ENCODE results near the gene HMOX1. TPM values are rescaled to one million over a fixed set of nuclear protein-coding genes. Genes with fewer than 3 reads are reported as not detected.

HMOX1 gene
- total RNA-seq, 1 experiment from 2014 or later: 93.0 TPM

- Histone ChIP-seq H3K4me3 (ENCODE audit: low read depth, low read length) (no peak overlapping the region), H3K9me3 (no peaks in the 10 kb centered on the region), H3K36me3 (ENCODE audit: control insufficient read depth, insufficient read depth, low read length) (peaks cover 2% of the 10 kb centered on the region), H3K4me1 (no peaks in the 10 kb centered on the region), H3K27me3 (replicated peaks; ENCODE audit: control insufficient read depth, insufficient read depth, low read length) (no peaks in the 10 kb centered on the region)
- Mint-ChIP-seq H3K4me1 (ENCODE audit: low read depth, unreplicated experiment) (no peaks in the 10 kb centered on the region), H3K9me3 (ENCODE audit: unreplicated experiment) (no peaks in the 10 kb centered on the region), H3K36me3 (ENCODE audit: insufficient read depth, unreplicated experiment) (peaks cover 15% of the 10 kb centered on the region), H3K27me3 (ENCODE audit: insufficient read depth, unreplicated experiment) (no peaks in the 10 kb centered on the region), H3K4me3 (ENCODE audit: unreplicated experiment) (no peak overlapping the region), H3K27ac (ENCODE audit: unreplicated experiment) (no peak overlapping the region)
- no TSS peak for BruUV-seq (replicated peaks)
- CTCF ChIA-PET: no interaction called here
- intact Hi-C loops (cut with micrococcal nuclease; ENCODE audit: unreplicated experiment): no loop called here
- no peak for DNase-seq
- POLR2A ChIA-PET: no interaction called here
- no peak for TF ChIP-seq CTCF (IDR thresholded peaks at IDR 0.05; ENCODE audit: insufficient read depth in 1 of 2, low read depth in 1 of 2, low read length in 1 of 2, severe bottlenecking in 1 of 2, unreplicated experiment in 1 of 2)
These were observed 46.9 kb upstream of the HMOX1 start for GRCh38 chr22:35334004-35334403.

GRCh38 chr22:35335468-35335867, 45.4 kb upstream of the HMOX1 start:
- ChIA-PET CTCF (no interaction called here), POLR2A (no interaction called here)
- H3K9me3 Mint-ChIP-seq (ENCODE audit: unreplicated experiment): no peaks in the 10 kb centered on the region
- TF ChIP-seq CTCF (IDR thresholded peaks at IDR 0.05; ENCODE audit: insufficient read depth in 1 of 2, low read depth in 1 of 2, low read length in 1 of 2, severe bottlenecking in 1 of 2, unreplicated experiment in 1 of 2): no peak
- no peak overlapping the region for H3K27ac Mint-ChIP-seq (ENCODE audit: unreplicated experiment)
- no peak overlapping the region for H3K4me3 Mint-ChIP-seq (ENCODE audit: unreplicated experiment)
- Histone ChIP-seq H3K9me3 (no peaks in the 10 kb centered on the region), H3K27me3 (replicated peaks; ENCODE audit: control insufficient read depth, insufficient read depth, low read length) (no peaks in the 10 kb centered on the region), H3K36me3 (ENCODE audit: control insufficient read depth, insufficient read depth, low read length) (peaks cover 2% of the 10 kb centered on the region), H3K4me1 (no peaks in the 10 kb centered on the region), H3K4me3 (ENCODE audit: low read depth, low read length) (no peak overlapping the region)
- intact Hi-C loops (cut with micrococcal nuclease; ENCODE audit: unreplicated experiment): no loop called here
- no peaks in the 10 kb centered on the region for H3K4me1 Mint-ChIP-seq (ENCODE audit: low read depth, unreplicated experiment)
- no peak for DNase-seq
- H3K36me3 Mint-ChIP-seq (ENCODE audit: insufficient read depth, unreplicated experiment): peaks cover 15% of the 10 kb centered on the region
- BruUV-seq (replicated peaks): no TSS peak
- no peaks in the 10 kb centered on the region for H3K27me3 Mint-ChIP-seq (ENCODE audit: insufficient read depth, unreplicated experiment)

GRCh38 chr22:35335936-35336781, 44.7 kb upstream of the HMOX1 start:
- Histone ChIP-seq H3K9me3 (no peaks in the 10 kb centered on the region), H3K36me3 (ENCODE audit: control insufficient read depth, insufficient read depth, low read length) (peaks cover 2% of the 10 kb centered on the region), H3K4me1 (no peaks in the 10 kb centered on the region), H3K27me3 (replicated peaks; ENCODE audit: control insufficient read depth, insufficient read depth, low read length) (no peaks in the 10 kb centered on the region), H3K4me3 (ENCODE audit: low read depth, low read length) (no peak overlapping the region)
- H3K4me1 Mint-ChIP-seq (ENCODE audit: low read depth, unreplicated experiment): no peaks in the 10 kb centered on the region
- CTCF ChIA-PET: no interaction called here
- H3K27me3 Mint-ChIP-seq (ENCODE audit: insufficient read depth, unreplicated experiment): no peaks in the 10 kb centered on the region
- no TSS peak for BruUV-seq (replicated peaks)
- peaks cover 13% of the 10 kb centered on the region for H3K36me3 Mint-ChIP-seq (ENCODE audit: insufficient read depth, unreplicated experiment)
- H3K9me3 Mint-ChIP-seq (ENCODE audit: unreplicated experiment): no peaks in the 10 kb centered on the region
- TF ChIP-seq CTCF (IDR thresholded peaks at IDR 0.05; ENCODE audit: insufficient read depth in 1 of 2, low read depth in 1 of 2, low read length in 1 of 2, severe bottlenecking in 1 of 2, unreplicated experiment in 1 of 2): no peak
- H3K4me3 Mint-ChIP-seq (ENCODE audit: unreplicated experiment): no peak overlapping the region
- intact Hi-C loops (cut with micrococcal nuclease; ENCODE audit: unreplicated experiment): no loop called here
- POLR2A ChIA-PET: no interaction called here
- H3K27ac Mint-ChIP-seq (ENCODE audit: unreplicated experiment): no peak overlapping the region
- no peak for DNase-seq
